K562 (cell line): ENCODE data around the gene CEACAM21. TPM values are rescaled to one million over a fixed set of nuclear protein-coding genes. Genes with fewer than 3 reads are reported as not detected.
A peak's percentile ranks its signal among the peaks of the same experiment; 100 is the strongest.

Source experiments
- ATAC-seq: fragments of 200-7000 bp; cut with Tn5 transposase; 3 replicates; pipeline ENCODE4 v1.9.1; 2020; ENCODE audit warnings: moderate library complexity
- BruUV-seq: library from RNA; stranded (reverse); fragments of 400-500 nt; replicated peaks from 2 replicates; lab custom pipeline; 2021; lab: Mats Ljungman, UMichigan
- CTCF ChIA-PET: fragments of 300-600 bp; formaldehyde crosslinking; extraction: SDS; loops from one replicate; lab custom pipeline; 2021; ENCODE audit warnings: low intra/inter-chr PET ratio; lab: Yijun Ruan, JAX
- POLR2A ChIA-PET: fragments of 300-600, 350-650 bp; sonication (Branson Sonifier 250); formaldehyde crosslinking; extraction: SDS; loops from one replicate; lab custom pipeline; 2021; ENCODE audit warnings: antibody characterized with exemption, inconsistent platforms; lab: Yijun Ruan, JAX
- DNase-seq, 4 experiments: peaks; one replicate each; pipeline versions ENCODE4 v3.0.0 to v3.0.0-alpha.2; 2011 to 2018; ENCODE audit warnings: low spot score in 3 of 4, mixed read lengths in 3 of 4; ENCODE audit errors: extremely low read depth in 1 of 4
- FAIRE-seq: peaks from 2 replicates; lab custom pipeline; 2011; peaks lifted over from hg19 to GRCh38; lab: Jason Lieb, UNC
- H2AFZ ChIP-seq: 2 replicates; pipeline ENCODE4 v1.6.0; 2011; ENCODE audit warnings: low read depth, low read length, control low read depth, inconsistent platforms
- H3K27ac ChIP-seq: fragments of 200-600 bp; 3 replicates; pipeline ENCODE4 v1.8.0; 2011; ENCODE audit warnings: low read depth, mild to moderate bottlenecking, control low read depth, inconsistent platforms, low read length, moderate library complexity, mixed read lengths; ENCODE audit errors: extremely low read depth
- H3K27me3 ChIP-seq, 2 experiments: fragments of 300-600 bp in 1 of 2; 2 replicates in 1 of 2; 3 replicates in 1 of 2; pipeline versions ENCODE4 v1.6.0 to v1.8.0; 2011; ENCODE audit warnings: inconsistent platforms in 2 of 2, low read length in 2 of 2, mild to moderate bottlenecking in 1 of 2, mixed read lengths in 1 of 2, moderate library complexity in 1 of 2; ENCODE audit not compliant: control insufficient read depth in 2 of 2, insufficient read depth in 2 of 2
- H3K36me3 ChIP-seq: fragments of 300-600 bp; 3 replicates; pipeline ENCODE4 v1.8.0; 2011; ENCODE audit warnings: mild to moderate bottlenecking, low read length, inconsistent platforms; ENCODE audit not compliant: control insufficient read depth, insufficient read depth
- H3K4me1 ChIP-seq, 2 experiments: fragments of 200-600 bp in 1 of 2; replicated peaks in 1 of 2; 2 replicates in 1 of 2; 3 replicates in 1 of 2; pipeline versions ENCODE4 v1.5.1 to v1.8.0; 2011; ENCODE audit warnings: inconsistent platforms in 2 of 2, low read length in 2 of 2, mild to moderate bottlenecking in 1 of 2, mixed read lengths in 1 of 2, moderate library complexity in 1 of 2; ENCODE audit not compliant: control insufficient read depth in 2 of 2, insufficient read depth in 2 of 2
- H3K4me2 ChIP-seq: 2 replicates; pipeline ENCODE4 v1.6.1; 2011; ENCODE audit warnings: low read length, control low read depth, inconsistent platforms, mixed read lengths; ENCODE audit not compliant: insufficient read depth
- H3K4me3 ChIP-seq: fragments of 200-600 bp; sonication (generic), shearing (Covaris generic); 2 replicates; pipeline ENCODE4 v1.5.1; 2016; ENCODE audit warnings: control low read depth, inconsistent platforms
- H3K79me2 ChIP-seq: fragments of 200-600 bp; 3 replicates; pipeline ENCODE4 v1.8.0; 2011; ENCODE audit warnings: low read length, inconsistent platforms; ENCODE audit not compliant: control insufficient read depth, insufficient read depth
- H3K9ac ChIP-seq, 2 experiments: 2 replicates each; pipeline versions ENCODE4 v1.6.0 to v1.6.1; 2011; ENCODE audit warnings: low read depth in 2 of 2, low read length in 2 of 2, control low read depth in 1 of 2, inconsistent platforms in 1 of 2, mild to moderate bottlenecking in 1 of 2, mixed read lengths in 1 of 2; ENCODE audit not compliant: insufficient read depth in 1 of 2
- H3K9me1 ChIP-seq: one replicate; pipeline ENCODE4 v1.6.0; 2011; ENCODE audit warnings: inconsistent platforms, mild to moderate bottlenecking, low read length, moderate library complexity; ENCODE audit not compliant: control insufficient read depth, insufficient read depth
- H3K9me3 ChIP-seq: replicated peaks from 2 replicates; pipeline ENCODE4 v1.5.1; 2011; ENCODE audit warnings: low read depth, low read length, inconsistent platforms; ENCODE audit not compliant: control insufficient read depth, insufficient read depth
- H4K20me1 ChIP-seq: replicated peaks from 2 replicates; pipeline ENCODE4 v1.6.1; 2011; ENCODE audit warnings: low read length, inconsistent platforms, mixed read lengths; ENCODE audit not compliant: control insufficient read depth, insufficient read depth
- BRF2 ChIP-seq: IDR thresholded peaks from 3 replicates; pipeline ENCODE4 v1.6.1; 2011; ENCODE audit warnings: borderline replicate concordance, mild to moderate bottlenecking; ENCODE audit not compliant: insufficient read length, insufficient read depth
- CTBP1 ChIP-seq: fragments of 450-650 bp; IDR thresholded peaks from 2 replicates; pipeline ENCODE4 v1.6.1; 2016; ENCODE audit warnings: borderline replicate concordance
- E2F3 ChIP-seq: fragments of 250-450 bp; sonication (Bioruptor Pico); IDR thresholded peaks from 2 replicates; pipeline ENCODE4 v1.4.0; 2020; ENCODE audit warnings: mild to moderate bottlenecking
- ESRRA ChIP-seq: fragments of 450-650 bp; IDR thresholded peaks from 2 replicates; pipeline ENCODE4 v1.6.1; 2014; ENCODE audit warnings: low read depth, mild to moderate bottlenecking, moderate library complexity, borderline replicate concordance
- ETS2 ChIP-seq: IDR thresholded peaks from 2 replicates; pipeline ENCODE4 v1.6.1; 2016; ENCODE audit warnings: borderline replicate concordance, missing genetic modification characterization, mild to moderate bottlenecking, moderate library complexity, missing compliant biosample characterization; ENCODE audit not compliant: poor library complexity, severe bottlenecking
- ETV6 ChIP-seq, 3 experiments: fragments of 150-350 bp in 1 of 3; sonication (generic) in 1 of 3; formaldehyde crosslinking in 1 of 3; IDR thresholded peaks; 2 replicates each; pipeline versions ENCODE4 v1.6.1 to v1.8.0; 2014 to 2022; ENCODE audit warnings: borderline replicate concordance in 2 of 3, low read depth in 2 of 3, antibody characterized with exemption in 1 of 3, low read length in 1 of 3, mild to moderate bottlenecking in 1 of 3, missing genetic modification reagents in 1 of 3
- HDAC6 ChIP-seq: IDR thresholded peaks from 2 replicates; pipeline ENCODE4 v1.6.1; 2012; ENCODE audit warnings: low read depth, mild to moderate bottlenecking, control low read depth, inconsistent platforms, low read length, moderate library complexity
- HIVEP1 ChIP-seq: fragments of 250-450 bp; sonication (Bioruptor Pico); IDR thresholded peaks from 2 replicates; pipeline ENCODE4 v1.4.0; 2020; ENCODE audit warnings: mild to moderate bottlenecking
- JUN ChIP-seq, 2 experiments: sonication (generic) in 1 of 2; formaldehyde crosslinking in 1 of 2; IDR thresholded peaks; 2 replicates each; pipeline versions ENCODE4 v1.6.1 to v1.8.0; 2012 to 2022; ENCODE audit warnings: borderline replicate concordance in 2 of 2, mild to moderate bottlenecking in 2 of 2, improper control_type of control experiment in 1 of 2, low read depth in 1 of 2, low read length in 1 of 2, missing genetic modification reagents in 1 of 2
- KDM5B ChIP-seq: fragments of 200-600 bp; sonication (generic); IDR thresholded peaks from 2 replicates; pipeline ENCODE4 v1.6.1; 2012; ENCODE audit warnings: low read depth, mild to moderate bottlenecking, moderate library complexity, low read length, control low read depth, inconsistent platforms; ENCODE audit not compliant: insufficient replicate concordance
- L3MBTL2 ChIP-seq: fragments of 450-650 bp; IDR thresholded peaks from 2 replicates; pipeline ENCODE4 v1.6.1; 2016; ENCODE audit warnings: mild to moderate bottlenecking, moderate library complexity
- NCOA6 ChIP-seq: fragments of 450-650 bp; IDR thresholded peaks from 2 replicates; pipeline ENCODE4 v1.6.1; 2017; ENCODE audit warnings: mild to moderate bottlenecking
- NCOR1 ChIP-seq: fragments of 450-650 bp; IDR thresholded peaks from 2 replicates; pipeline ENCODE4 v1.6.1; 2016; ENCODE audit warnings: mild to moderate bottlenecking, moderate library complexity
- NR2C2 ChIP-seq, 2 experiments: fragments of 200-800 bp in 1 of 2; sonication (Bioruptor generic) in 1 of 2; sonication (generic) in 1 of 2; formaldehyde crosslinking in 1 of 2; IDR thresholded peaks; 2 replicates each; pipeline versions ENCODE4 v1.6.1 to v1.8.0; 2016 to 2022; ENCODE audit warnings: mild to moderate bottlenecking in 1 of 2, missing compliant biosample characterization in 1 of 2, missing genetic modification characterization in 1 of 2, missing genetic modification reagents in 1 of 2
- PHF21A ChIP-seq: fragments of 450-650 bp; IDR thresholded peaks from 2 replicates; pipeline ENCODE4 v1.6.1; 2017; ENCODE audit warnings: low read depth, borderline replicate concordance
- SIRT6 ChIP-seq: IDR thresholded peaks from one replicate; pipeline ENCODE4 v1.6.1; 2012; ENCODE audit warnings: low read depth, mild to moderate bottlenecking, control low read depth, inconsistent platforms, low read length, moderate library complexity
- SOX6 ChIP-seq: fragments of 450-650 bp; IDR thresholded peaks from 2 replicates; pipeline ENCODE4 v1.6.1; 2014; ENCODE audit warnings: mild to moderate bottlenecking
- SPI1 ChIP-seq: IDR thresholded peaks from 2 replicates; pipeline ENCODE4 v1.6.1; 2011; ENCODE audit warnings: low read depth, low read length, control low read depth, borderline replicate concordance
- ZNF707 ChIP-seq: fragments of 250-450 bp; sonication (Bioruptor Pico); conservative IDR thresholded peaks from 2 replicates; pipeline ENCODE4 v1.8.0; 2022; ENCODE audit warnings: inconsistent platforms, mild to moderate bottlenecking, moderate library complexity
- ZNF717 ChIP-seq: fragments of 250-450 bp; sonication (Bioruptor Pico); IDR thresholded peaks from 2 replicates; pipeline ENCODE4 v1.5.0; 2021
- WGBS: fragments of 100-300 bp; shearing (Covaris generic); methylation state at CpG from one replicate; pipeline ENCODE4 v1.1.6; 2016; ENCODE audit warnings: low coverage, mixed read lengths; ENCODE audit not compliant: insufficient coverage; ENCODE audit errors: missing lambda C conversion rate; 5-methylcytosine and 5-hydroxymethylcytosine counted together
- in situ Hi-C: fragments of 300-500 bp; cut with MboI; formaldehyde crosslinking; loops from 4 replicates; pipeline ENCODE4 v1.15.0; 2018; ENCODE audit warnings: inconsistent platforms, mixed read lengths
- intact Hi-C: fragments of 100-400 bp; cut with micrococcal nuclease; formaldehyde crosslinking; loops from 2 replicates; pipeline ENCODE4 v1.14.2; 2022
- polyA plus RNA-seq, 8 experiments: library from polyadenylated mRNA; depleted of rRNA in 4 of 8; stranded (reverse) in 5 of 8; unstranded in 3 of 8; fragments of >200 nt; fragmentation: Nextera tagmentation in 2 of 8; fragmentation: Illumina TruSeq in 1 of 8; extraction: Ambion mirVana in 2 of 8; extraction: Trizol in 1 of 8; gene quantifications; 2 replicates each; pipeline versions ENCODE4 v1.2.1 to v1.2.3, GENCODE V29; 2011 to 2014; ENCODE audit warnings: inconsistent platforms in 1 of 8, missing spikeins in 1 of 8
- total RNA-seq, 7 experiments: library from RNA; depleted of rRNA in 6 of 7; stranded (reverse); fragments of >200 nt in 6 of 7; fragmentation: Illumina TruSeq in 2 of 7; extraction: Trizol in 2 of 7; gene quantifications; 2 replicates each; pipeline versions ENCODE4 v1.2.1 to v1.2.3, GENCODE V29; 2011 to 2021; ENCODE audit warnings: low replicate concordance in 1 of 7

Gene CEACAM21
- total and polyA plus RNA-seq, 9 of the 15 experiments (the other 6 are each of a cell fraction or from before 2014, with no cell fraction given): 0.06 to 0.40 (median 0.18) TPM; not detected in 1

GRCh38 chr19:41548954-41549688 lies 26.8 kb upstream of the CEACAM21 start:
- intact Hi-C loops (no loop called here), in situ Hi-C loops (no loop called here)
- Histone ChIP-seq H2AFZ (peak overlapping the region; percentile 57), H3K9me1 (no peaks in the 10 kb centered on the region), H3K79me2 (no peaks in the 10 kb centered on the region), H3K27me3 (no peaks in the 10 kb centered on the region; a peak in 2 of 5 replicates), H3K9me3 (no peaks in the 10 kb centered on the region), H3K9ac (no peak overlapping the region), H3K27ac (peak overlapping the region; percentile 56; the same call in 1 of the 3 replicates), H4K20me1 (no peaks in the 10 kb centered on the region), H3K4me3 (no peak overlapping the region), H3K4me2 (no peak overlapping the region), H3K36me3 (no peaks in the 10 kb centered on the region), H3K4me1 (peaks cover 0 to 3% of the 10 kb centered on the region in 2 experiments; a peak in 3 of 5 replicates)
- CTCF ChIA-PET: interaction anchor here (0.7 kb wide), 1 partner anchor 18 kb away, joined by 4 read pairs; no protein-coding TSS in a partner anchor
- BruUV-seq: no TSS peak
- FAIRE-seq: peak; percentile 52
- POLR2A ChIA-PET: no interaction called here
- WGBS: 2% methylated on average over 9 of the region's 9 CpGs
- DNase-seq: peak in 1 of 4 experiments; percentile 48
- ATAC-seq: peak; percentile 59; the same call in 1 of the 3 replicates
- TF ChIP-seq E2F3 (no peak), KDM5B (no peak), HIVEP1 (CRISPR knock-in tag) (peak; percentile 32; the same call in 1 of the 2 replicates), JUN (IDR thresholded peaks at IDR 0.05; ENCODE audit: borderline replicate concordance, low read depth, low read length) (no peak), JUN (CRISPR knock-in tag; IDR thresholded peaks at IDR 0.05; ENCODE audit: borderline replicate concordance) (no peak), ESRRA (0 out of 2 replicates have a peak, but pooled peaks have one; percentile 25), SOX6 (peak; percentile 50; the same call in 1 of the 2 replicates), L3MBTL2 (peak; percentile 34; the same call in 1 of the 2 replicates), SPI1 (peak; percentile 52; the same call in 1 of the 2 replicates), BRF2 (no peak), SIRT6 (no peak), ETS2 (tag) (no peak), ZNF707 (CRISPR knock-in tag) (no peak), NCOA6 (no peak), CTBP1 (peak; percentile 35; the same call in 1 of the 2 replicates), ETV6 (IDR thresholded peaks at IDR 0.05; ENCODE audit: borderline replicate concordance in 1 of 2, low read depth in 2 of 2, low read length in 1 of 2) (peak in 1 of 2 experiments; percentile 47; a peak in 1 of 4 replicates), ETV6 (CRISPR knock-in tag; IDR thresholded peaks at IDR 0.05; ENCODE audit: borderline replicate concordance) (no peak), NR2C2 (CRISPR knock-in tag; IDR thresholded peaks at IDR 0.05) (no peak), NR2C2 (tag; IDR thresholded peaks at IDR 0.05) (peak; percentile 83), NCOR1 (no peak), PHF21A (no peak), HDAC6 (no peak), ZNF717 (CRISPR knock-in tag) (no peak)
